Astrocyte (in vitro differentiated cells and primary cell): ENCODE results near the gene S100A1. TPM values are rescaled to one million over a fixed set of nuclear protein-coding genes. Genes with fewer than 3 reads are reported as not detected.

ENCODE experiments used
- DNase-seq: peaks from one replicate; pipeline ENCODE4 v3.0.0-alpha.2; 2010; ENCODE audit warnings: low read depth
- FAIRE-seq: peaks from 2 replicates; lab custom pipeline; 2011; peaks lifted over from hg19 to GRCh38; lab: Jason Lieb, UNC
- H2AFZ ChIP-seq: 2 replicates; pipeline ENCODE4 v1.6.0; 2012; ENCODE audit warnings: low read depth, low read length, inconsistent platforms
- H3K27ac ChIP-seq: 2 replicates; pipeline ENCODE4 v1.5.1; 2011; ENCODE audit warnings: low read depth, low read length, inconsistent platforms
- H3K27me3 ChIP-seq: 2 replicates; pipeline ENCODE4 v1.6.0; 2011; ENCODE audit warnings: low read length, inconsistent platforms; ENCODE audit not compliant: insufficient read depth
- H3K36me3 ChIP-seq: 2 replicates; pipeline ENCODE4 v1.5.1; 2011; ENCODE audit warnings: low read length, inconsistent platforms; ENCODE audit not compliant: insufficient read depth
- H3K4me1 ChIP-seq: 2 replicates; pipeline ENCODE4 v1.5.1; 2011; ENCODE audit warnings: low read length, inconsistent platforms; ENCODE audit not compliant: insufficient read depth
- H3K4me2 ChIP-seq: 2 replicates; pipeline ENCODE4 v1.6.0; 2012; ENCODE audit warnings: low read length, inconsistent platforms
- H3K4me3 ChIP-seq: 2 replicates; pipeline ENCODE4 v1.5.1; 2011; ENCODE audit warnings: low read depth, mild to moderate bottlenecking, low read length, inconsistent platforms; ENCODE audit not compliant: insufficient read depth
- H3K79me2 ChIP-seq: 2 replicates; pipeline ENCODE4 v1.6.0; 2012; ENCODE audit warnings: mild to moderate bottlenecking, low read length, inconsistent platforms; ENCODE audit not compliant: insufficient read depth
- H3K9ac ChIP-seq: 2 replicates; pipeline ENCODE4 v1.6.0; 2012; ENCODE audit warnings: mild to moderate bottlenecking, low read length, inconsistent platforms
- H3K9me3 ChIP-seq: 2 replicates; pipeline ENCODE4 v1.5.1; 2012; ENCODE audit warnings: low read depth, mild to moderate bottlenecking, low read length, inconsistent platforms; ENCODE audit not compliant: insufficient read depth
- H4K20me1 ChIP-seq: 2 replicates; pipeline ENCODE4 v1.6.0; 2012; ENCODE audit warnings: low read length, inconsistent platforms; ENCODE audit not compliant: insufficient read depth
- H3K27ac Mint-ChIP-seq: one replicate; pipeline ENCODE4 v1.8.0; 2021; ENCODE audit warnings: mild to moderate bottlenecking, mixed read lengths; ENCODE audit not compliant: unreplicated experiment
- H3K27me3 Mint-ChIP-seq: one replicate; pipeline ENCODE4 v1.8.0; 2021; ENCODE audit warnings: low read depth, mixed read lengths; ENCODE audit not compliant: unreplicated experiment
- H3K36me3 Mint-ChIP-seq: one replicate; pipeline ENCODE4 v1.8.0; 2021; ENCODE audit warnings: low read depth, mixed read lengths; ENCODE audit not compliant: unreplicated experiment
- H3K4me1 Mint-ChIP-seq: one replicate; pipeline ENCODE4 v1.8.0; 2021; ENCODE audit warnings: low read depth, mixed read lengths; ENCODE audit not compliant: unreplicated experiment
- H3K4me3 Mint-ChIP-seq: one replicate; pipeline ENCODE4 v1.8.0; 2021; ENCODE audit warnings: mild to moderate bottlenecking, moderate library complexity, mixed read lengths; ENCODE audit not compliant: unreplicated experiment
- H3K9me3 Mint-ChIP-seq: one replicate; pipeline ENCODE4 v1.8.0; 2021; ENCODE audit warnings: mild to moderate bottlenecking, mixed read lengths; ENCODE audit not compliant: unreplicated experiment
- CTCF ChIP-seq: IDR thresholded peaks from 2 replicates; pipeline ENCODE4 v1.5.1; 2011; ENCODE audit warnings: low read depth, mild to moderate bottlenecking, inconsistent platforms, low read length, moderate library complexity; ENCODE audit not compliant: insufficient read depth
- EZH2 ChIP-seq: IDR thresholded peaks from 2 replicates; pipeline ENCODE4 v1.6.1; 2012; ENCODE audit warnings: mild to moderate bottlenecking, low read length, inconsistent platforms; ENCODE audit not compliant: insufficient read depth
- total RNA-seq: library from RNA; stranded (reverse); gene quantifications from 2 replicates; pipeline ENCODE4 v1.2.1, GENCODE V29; 2021

Gene S100A1
- total RNA-seq, 1 donor from 2014 or later = 1.7 TPM

- Histone ChIP-seq H3K36me3 (peaks cover 17% of the 10 kb centered on the region), H3K27ac (peak overlapping the region; percentile 92), H3K79me2 (peaks cover 72% of the 10 kb centered on the region), H3K4me3 (peak overlapping the region; percentile 93), H2AFZ (no peak overlapping the region), H3K4me2 (peak overlapping the region; percentile 87), H4K20me1 (peaks cover 7% of the 10 kb centered on the region), H3K9me3 (no peaks in the 10 kb centered on the region), H3K9ac (peak overlapping the region; percentile 98), H3K4me1 (peaks cover 47% of the 10 kb centered on the region), H3K27me3 (no peaks in the 10 kb centered on the region)
- TF ChIP-seq EZH2 = no peak
- TF ChIP-seq CTCF = no peak
- Mint-ChIP-seq H3K9me3 (no peaks in the 10 kb centered on the region), H3K27me3 (no peaks in the 10 kb centered on the region), H3K4me1 (peaks cover 20% of the 10 kb centered on the region), H3K36me3 (peaks cover 5% of the 10 kb centered on the region), H3K27ac (no peak overlapping the region), H3K4me3 (no peak overlapping the region)
- FAIRE-seq (no peak), DNase-seq (peak; percentile 52)
These were observed 17.4 kb upstream of the S100A1 start for GRCh38 chr1:153610811-153611301.

GRCh38 chr1:153611356-153611755 is 16.9 kb upstream of the S100A1 start:
- Histone ChIP-seq H3K4me1 (peaks cover 47% of the 10 kb centered on the region), H3K36me3 (peaks cover 16% of the 10 kb centered on the region), H3K27ac (peak overlapping the region; percentile 89), H3K9ac (peak overlapping the region; percentile 98), H3K9me3 (no peaks in the 10 kb centered on the region), H2AFZ (no peak overlapping the region), H3K4me3 (peak overlapping the region; percentile 93), H3K4me2 (peak overlapping the region; percentile 87), H4K20me1 (peaks cover 7% of the 10 kb centered on the region), H3K27me3 (no peaks in the 10 kb centered on the region), H3K79me2 (peaks cover 71% of the 10 kb centered on the region)
- H3K27ac Mint-ChIP-seq = peak overlapping the region; percentile 44
- peaks cover 5% of the 10 kb centered on the region for H3K36me3 Mint-ChIP-seq
- peaks cover 20% of the 10 kb centered on the region for H3K4me1 Mint-ChIP-seq
- no peaks in the 10 kb centered on the region for H3K27me3 Mint-ChIP-seq
- no peak overlapping the region for H3K4me3 Mint-ChIP-seq
- FAIRE-seq (no peak), DNase-seq (no peak)
- no peak for TF ChIP-seq EZH2
- H3K9me3 Mint-ChIP-seq = no peaks in the 10 kb centered on the region

DNA sequence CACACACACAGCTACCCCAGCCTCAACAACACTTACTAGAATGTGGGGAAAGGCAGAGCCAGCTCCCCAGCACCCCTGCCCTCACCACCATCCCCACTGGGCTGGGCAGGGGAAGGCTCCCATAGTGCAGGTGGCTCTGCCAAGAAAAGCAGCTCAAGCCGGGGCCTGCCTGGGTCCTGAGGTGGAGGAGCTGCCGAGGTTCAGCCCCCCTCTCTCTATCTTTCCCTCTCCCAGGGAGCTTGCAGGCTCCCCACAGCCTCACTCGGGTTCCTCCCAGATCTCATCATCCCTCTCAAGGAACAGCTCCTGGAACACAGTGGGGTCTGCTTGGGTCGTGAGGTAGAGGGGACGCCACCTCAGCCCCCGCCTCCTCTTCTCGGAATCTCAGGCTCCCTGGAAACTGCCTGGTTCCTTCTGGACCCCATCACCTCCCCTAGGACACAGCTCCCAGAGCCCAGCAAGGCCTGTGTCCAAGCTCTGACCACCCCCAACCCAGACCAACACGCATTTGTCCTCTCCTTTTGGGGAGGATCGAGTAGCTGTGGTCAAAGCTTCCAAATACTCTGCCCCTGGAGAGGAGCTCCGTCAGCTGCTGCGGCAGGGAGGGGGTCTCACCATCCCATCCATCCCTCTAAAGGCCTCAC is 16.0 kb upstream of the S100A1 start:
- H3K9ac ChIP-seq = peak overlapping the region; percentile 98
- Mint-ChIP-seq H3K4me3 (peak overlapping the region; percentile 63), H3K36me3 (peaks cover 7% of the 10 kb centered on the region), H3K27ac (peak overlapping the region; percentile 66), H3K9me3 (no peaks in the 10 kb centered on the region), H3K4me1 (peaks cover 20% of the 10 kb centered on the region), H3K27me3 (no peaks in the 10 kb centered on the region)
- peak overlapping the region; percentile 26 for H2AFZ ChIP-seq
- no peak for FAIRE-seq
- peak overlapping the region; percentile 87 for H3K4me2 ChIP-seq
- H3K27ac ChIP-seq = peak overlapping the region; percentile 89
- TF ChIP-seq CTCF (no peak), EZH2 (no peak)
- H3K9me3 ChIP-seq = no peaks in the 10 kb centered on the region
- DNase-seq = no peak
- no peaks in the 10 kb centered on the region for H3K27me3 ChIP-seq
- H3K79me2 ChIP-seq = peaks cover 62% of the 10 kb centered on the region
- peaks cover 7% of the 10 kb centered on the region for H4K20me1 ChIP-seq
- H3K36me3 ChIP-seq = peaks cover 7% of the 10 kb centered on the region
- H3K4me1 ChIP-seq = peaks cover 47% of the 10 kb centered on the region
- peak overlapping the region; percentile 93 for H3K4me3 ChIP-seq
